Measurements from ENCODE around the gene PALLD. TPM values are rescaled to one million over a fixed set of nuclear protein-coding genes. Genes with fewer than 3 reads are reported as not detected.

PALLD gene
- total RNA-seq, 4 donors from 2014 or later, result 71.8 to 106 (median 83.3) TPM

DNA sequence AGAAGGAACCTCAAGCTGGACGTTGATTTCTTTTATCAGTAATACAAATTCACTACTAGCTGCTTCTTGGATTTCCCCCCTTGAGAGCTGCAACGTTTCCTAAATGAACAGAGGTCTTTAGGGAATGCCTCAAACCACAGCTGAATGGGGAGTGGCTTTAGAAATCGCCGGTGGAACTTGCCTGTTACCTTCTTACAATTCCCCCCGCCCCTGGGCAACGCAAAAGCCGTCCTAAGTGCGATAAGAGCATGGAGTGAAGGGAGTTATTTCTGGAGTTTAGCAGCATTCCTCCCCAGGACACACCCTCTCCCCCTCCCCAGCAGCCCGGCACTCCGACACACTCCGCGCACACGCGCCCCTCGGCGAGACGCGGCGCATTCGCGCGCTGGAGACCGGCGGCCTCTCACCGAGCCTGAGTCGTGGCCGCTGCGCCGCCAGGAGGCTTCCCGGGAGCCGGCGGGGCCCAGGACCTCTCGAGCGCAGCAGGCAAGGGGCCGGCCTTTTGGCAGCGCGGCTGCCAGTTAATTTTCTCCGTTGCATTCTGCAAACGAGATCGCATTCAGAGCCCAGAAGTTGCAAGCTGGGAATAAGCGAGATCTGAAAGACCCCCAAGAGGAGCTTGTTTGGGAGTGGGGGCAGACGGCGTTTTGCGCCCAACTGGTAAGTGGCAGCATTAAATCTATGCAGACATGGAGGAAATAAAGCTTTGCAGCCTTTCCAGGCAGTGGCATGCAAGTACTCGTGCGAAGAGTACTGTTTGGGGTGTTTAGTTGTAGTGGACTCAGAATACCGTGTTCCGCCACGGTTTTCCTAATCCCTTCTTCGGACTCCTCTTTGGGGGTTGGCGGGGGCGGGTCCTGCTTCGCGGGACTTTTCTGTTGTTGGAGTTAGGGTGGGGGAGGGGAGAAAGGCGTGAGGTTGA, 134.7 kb downstream of the PALLD start:
- peak overlapping the region; percentile 56 for H3K4me3 ChIP-seq
- 1% methylated on average over 38 of the region's 55 CpGs for WGBS
- no peak for TF ChIP-seq POLR2AphosphoS5 (IDR thresholded peaks at IDR 0.05)
- no peak for TF ChIP-seq POLR2A (IDR thresholded peaks at IDR 0.05)
- TF ChIP-seq, protein P1, sequence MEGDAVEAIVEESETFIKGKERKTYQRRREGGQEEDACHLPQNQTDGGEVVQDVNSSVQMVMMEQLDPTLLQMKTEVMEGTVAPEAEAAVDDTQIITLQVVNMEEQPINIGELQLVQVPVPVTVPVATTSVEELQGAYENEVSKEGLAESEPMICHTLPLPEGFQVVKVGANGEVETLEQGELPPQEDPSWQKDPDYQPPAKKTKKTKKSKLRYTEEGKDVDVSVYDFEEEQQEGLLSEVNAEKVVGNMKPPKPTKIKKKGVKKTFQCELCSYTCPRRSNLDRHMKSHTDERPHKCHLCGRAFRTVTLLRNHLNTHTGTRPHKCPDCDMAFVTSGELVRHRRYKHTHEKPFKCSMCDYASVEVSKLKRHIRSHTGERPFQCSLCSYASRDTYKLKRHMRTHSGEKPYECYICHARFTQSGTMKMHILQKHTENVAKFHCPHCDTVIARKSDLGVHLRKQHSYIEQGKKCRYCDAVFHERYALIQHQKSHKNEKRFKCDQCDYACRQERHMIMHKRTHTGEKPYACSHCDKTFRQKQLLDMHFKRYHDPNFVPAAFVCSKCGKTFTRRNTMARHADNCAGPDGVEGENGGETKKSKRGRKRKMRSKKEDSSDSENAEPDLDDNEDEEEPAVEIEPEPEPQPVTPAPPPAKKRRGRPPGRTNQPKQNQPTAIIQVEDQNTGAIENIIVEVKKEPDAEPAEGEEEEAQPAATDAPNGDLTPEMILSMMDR (IDR thresholded peaks at IDR 0.05), result peak; percentile 22 to 46
- H3K9me3 ChIP-seq, result no peaks in the 10 kb centered on the region
- no peaks in the 10 kb centered on the region for H3K36me3 ChIP-seq
- peak; percentile 79 to 83 for DNase-seq (ENCODE audit: low spot score in 2 of 2)
- peaks cover 42% of the 10 kb centered on the region for H3K4me1 ChIP-seq
- H3K27ac ChIP-seq, result peak overlapping the region; percentile 64
- H3K27me3 ChIP-seq, result no peaks in the 10 kb centered on the region

DNA sequence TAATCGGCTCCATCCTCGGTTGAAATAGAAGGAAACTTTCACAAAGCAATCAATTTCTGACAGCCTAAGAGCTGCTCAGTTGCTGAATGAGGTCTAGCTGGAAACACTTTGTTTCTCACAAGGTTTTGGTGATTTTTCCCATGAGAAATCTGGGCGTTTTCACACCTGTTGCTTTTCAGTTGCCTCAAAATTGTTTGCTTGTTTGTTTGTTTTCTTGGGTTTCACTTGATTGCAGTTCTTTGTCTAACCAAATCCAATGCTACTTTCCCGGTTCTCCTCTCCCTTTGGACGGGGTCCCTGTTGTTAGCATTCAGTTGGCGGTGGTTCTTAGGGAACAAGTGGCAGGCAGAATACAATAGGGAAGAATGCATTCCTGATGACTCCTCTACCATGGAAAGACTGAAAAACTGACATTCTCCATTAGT, 135.5 kb downstream of the PALLD start:
- TF ChIP-seq, protein P1 (IDR thresholded peaks at IDR 0.05), result no peak
- TF ChIP-seq EP300 (IDR thresholded peaks at IDR 0.05), result no peak
- TF ChIP-seq POLR2A (IDR thresholded peaks at IDR 0.05), result no peak
- no peak for TF ChIP-seq POLR2AphosphoS5 (IDR thresholded peaks at IDR 0.05)
- Histone ChIP-seq H3K4me3 (peak overlapping the region; percentile 56), H3K27me3 (no peaks in the 10 kb centered on the region), H3K9me3 (no peaks in the 10 kb centered on the region), H3K27ac (peak overlapping the region; percentile 64), H3K36me3 (no peaks in the 10 kb centered on the region), H3K4me1 (peaks cover 48% of the 10 kb centered on the region)
- no peak for DNase-seq (ENCODE audit: low spot score in 2 of 2)
- WGBS, result 8% methylated on average over 6 of the region's 6 CpGs

GRCh38 chr4:168633064-168633463, 136.2 kb downstream of the PALLD start:
- H3K4me1 ChIP-seq, result peaks cover 48% of the 10 kb centered on the region
- TF ChIP-seq POLR2AphosphoS5 (IDR thresholded peaks at IDR 0.05) (no peak), EP300 (IDR thresholded peaks at IDR 0.05) (no peak), POLR2A (IDR thresholded peaks at IDR 0.05) (no peak)
- TF ChIP-seq, protein P1 (IDR thresholded peaks at IDR 0.05), result no peak
- 30% methylated on average over 4 of the region's 4 CpGs for WGBS
- H3K9me3 ChIP-seq, result no peaks in the 10 kb centered on the region
- peak overlapping the region; percentile 56 for H3K4me3 ChIP-seq
- no peaks in the 10 kb centered on the region for H3K36me3 ChIP-seq
- H3K27ac ChIP-seq, result peak overlapping the region; percentile 64
- DNase-seq (ENCODE audit: low spot score in 2 of 2), result no peak
- H3K27me3 ChIP-seq, result no peaks in the 10 kb centered on the region

DNA sequence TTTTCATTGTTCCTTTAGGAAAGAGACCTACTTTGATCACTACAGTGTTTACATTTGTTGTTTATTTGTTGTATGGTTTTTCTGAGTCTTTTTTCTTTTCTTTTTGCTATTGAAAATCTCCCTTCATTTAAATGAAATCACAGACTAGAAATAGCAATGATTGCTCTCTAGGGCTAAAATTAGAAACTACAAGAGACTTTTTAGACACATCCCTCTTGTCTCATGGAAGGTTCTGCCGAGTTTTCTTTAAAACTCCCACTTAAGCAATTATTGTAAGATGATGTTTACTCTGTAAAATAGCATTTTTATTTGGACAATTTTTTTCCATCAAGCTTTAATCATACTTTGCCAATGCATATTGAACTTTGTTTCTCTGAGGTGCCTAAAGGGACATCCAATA, 136.6 kb downstream of the PALLD start:
- no peak for TF ChIP-seq POLR2A (IDR thresholded peaks at IDR 0.05)
- TF ChIP-seq, protein P1 (IDR thresholded peaks at IDR 0.05), result no peak
- no peak for TF ChIP-seq EP300 (IDR thresholded peaks at IDR 0.05)
- TF ChIP-seq POLR2AphosphoS5 (IDR thresholded peaks at IDR 0.05), result no peak
- no peaks in the 10 kb centered on the region for H3K9me3 ChIP-seq
- H3K36me3 ChIP-seq, result no peaks in the 10 kb centered on the region
- peaks cover 48% of the 10 kb centered on the region for H3K4me1 ChIP-seq
- DNase-seq (ENCODE audit: low spot score in 2 of 2), result no peak
- H3K27ac ChIP-seq, result peak overlapping the region; percentile 64
- H3K27me3 ChIP-seq, result no peaks in the 10 kb centered on the region
- H3K4me3 ChIP-seq, result peak overlapping the region; percentile 56
- WGBS, result 20% methylated on average over 1 of the region's 1 CpG

DNA sequence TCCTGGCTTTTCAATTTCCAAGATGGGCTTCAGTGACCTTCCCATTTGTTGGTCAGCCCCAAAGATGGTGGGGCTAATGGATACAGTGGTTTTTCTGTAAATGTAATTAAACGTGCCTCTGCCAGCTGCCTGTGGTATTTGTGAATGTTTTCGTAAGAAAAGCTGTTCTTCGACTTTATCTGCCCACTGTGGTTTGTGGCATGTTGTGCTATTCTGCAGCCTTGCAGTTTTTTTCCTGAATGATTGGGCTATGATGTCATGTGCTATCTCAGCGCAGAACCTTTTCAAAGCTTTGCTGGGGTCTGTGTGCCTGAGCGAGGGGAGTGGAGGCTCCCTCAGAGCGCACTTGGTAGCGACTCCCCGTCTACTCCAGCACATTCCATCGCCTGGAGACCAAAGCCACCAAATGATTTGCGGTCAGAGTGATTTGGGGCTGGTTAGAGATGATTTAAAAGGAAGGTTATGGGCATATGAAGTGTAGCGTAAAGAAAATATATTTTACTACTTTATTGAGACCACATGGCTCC, 137.5 kb downstream of the PALLD start:
- Histone ChIP-seq H3K27ac (peak overlapping the region; percentile 14), H3K4me3 (no peak overlapping the region), H3K27me3 (no peaks in the 10 kb centered on the region), H3K36me3 (no peaks in the 10 kb centered on the region), H3K4me1 (peaks cover 48% of the 10 kb centered on the region), H3K9me3 (no peaks in the 10 kb centered on the region)
- no peak for DNase-seq (ENCODE audit: low spot score in 2 of 2)
- WGBS, result 63% methylated on average over 11 of the region's 11 CpGs
- TF ChIP-seq EP300 (IDR thresholded peaks at IDR 0.05), result no peak
- TF ChIP-seq, protein P1 (IDR thresholded peaks at IDR 0.05), result no peak

Data from suprapubic skin (tissue), 4 donors.